K562 (cell line): ENCODE data around the gene FSD1L.
A peak's percentile ranks its signal among the peaks of the same experiment; 100 is the strongest.

ENCODE experiments used
- ARNT ChIP-seq, 2 experiments: fragments of 450-650 bp; IDR thresholded peaks; 2 replicates each; pipeline ENCODE4 v1.6.1; 2016; ENCODE audit warnings: mild to moderate bottlenecking in 1 of 2
- ELF1 ChIP-seq: fragments of 200-800 bp; sonication (Bioruptor generic); IDR thresholded peaks from 2 replicates; pipeline ENCODE4 v1.6.1; 2016; ENCODE audit warnings: missing genetic modification characterization, missing compliant biosample characterization
- NFIC ChIP-seq: fragments of 450-650 bp; IDR thresholded peaks from 2 replicates; pipeline ENCODE4 v1.6.1; 2017; ENCODE audit warnings: mild to moderate bottlenecking, inconsistent platforms
- PHB2 ChIP-seq: fragments of 450-650 bp; IDR thresholded peaks from 2 replicates; pipeline ENCODE4 v1.6.1; 2017; ENCODE audit warnings: low read depth
- POLR2A ChIP-seq: fragments of 450-650 bp; conservative IDR thresholded peaks from 2 replicates; pipeline ENCODE4 v1.6.1; 2016
- PURB ChIP-seq: sonication (generic); formaldehyde crosslinking; IDR thresholded peaks from 2 replicates; pipeline ENCODE4 v1.9.0; 2021; ENCODE audit warnings: low read depth, mild to moderate bottlenecking, missing genetic modification reagents
- SREBF2 ChIP-seq: sonication (generic); formaldehyde crosslinking; IDR thresholded peaks from 2 replicates; pipeline ENCODE4 v1.4.0; 2020; ENCODE audit warnings: mild to moderate bottlenecking, missing genetic modification reagents
- TARDBP ChIP-seq: fragments of 450-650 bp; IDR thresholded peaks from 2 replicates; pipeline ENCODE4 v1.6.1; 2016
- XRCC4 ChIP-seq: IDR thresholded peaks from one replicate; pipeline ENCODE4 v1.6.1; 2011; ENCODE audit not compliant: insufficient read depth, insufficient read length; ENCODE audit errors: extremely low read depth
- ZBED1 ChIP-seq: IDR thresholded peaks from 2 replicates; pipeline ENCODE4 v1.6.1; 2014
- ZNF253 ChIP-seq: fragments of 250-450 bp; sonication (Bioruptor Pico); conservative IDR thresholded peaks from 2 replicates; pipeline ENCODE4 v1.6.1; 2021; ENCODE audit warnings: mild to moderate bottlenecking
- TF ChIP-seq, protein P1 (sequence below), 3 experiments: IDR thresholded peaks in 2 of 3; conservative IDR thresholded peaks in 1 of 3; 2 replicates each; pipeline ENCODE4 v1.5.1; 2011 to 2012; ENCODE audit warnings: low read length in 3 of 3, mild to moderate bottlenecking in 3 of 3, control low read depth in 2 of 3, improper control_type of control experiment in 1 of 3, inconsistent platforms in 1 of 3, low read depth in 1 of 3, mixed read lengths in 1 of 3, moderate library complexity in 1 of 3; ENCODE audit not compliant: insufficient read depth in 2 of 3
- TF ChIP-seq, protein P2 (sequence below): fragments of 450-650 bp; IDR thresholded peaks from 2 replicates; pipeline ENCODE4 v1.6.1; 2016; ENCODE audit warnings: mild to moderate bottlenecking, moderate library complexity

DNA sequence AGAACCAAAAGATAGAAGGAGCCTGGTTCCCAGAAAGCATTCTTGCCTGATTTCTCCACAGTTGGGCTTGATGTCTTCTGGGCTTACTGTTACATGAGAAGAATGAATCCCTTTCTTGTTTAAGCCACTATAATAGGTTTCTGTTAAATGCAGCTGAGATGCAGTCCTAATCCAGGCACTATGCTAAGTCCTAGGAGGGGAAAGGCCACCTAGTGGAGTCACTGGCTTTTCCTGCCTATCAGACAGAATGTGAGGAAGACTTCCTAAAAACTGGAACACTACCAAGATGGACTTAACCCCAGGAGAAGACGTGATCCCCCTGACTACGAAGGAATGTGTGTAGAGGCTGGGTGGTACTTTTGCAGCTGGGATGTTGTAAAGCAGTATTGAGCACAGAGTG lies 34.3 kb upstream of the FSD1L start:
- TF ChIP-seq, protein P1, sequence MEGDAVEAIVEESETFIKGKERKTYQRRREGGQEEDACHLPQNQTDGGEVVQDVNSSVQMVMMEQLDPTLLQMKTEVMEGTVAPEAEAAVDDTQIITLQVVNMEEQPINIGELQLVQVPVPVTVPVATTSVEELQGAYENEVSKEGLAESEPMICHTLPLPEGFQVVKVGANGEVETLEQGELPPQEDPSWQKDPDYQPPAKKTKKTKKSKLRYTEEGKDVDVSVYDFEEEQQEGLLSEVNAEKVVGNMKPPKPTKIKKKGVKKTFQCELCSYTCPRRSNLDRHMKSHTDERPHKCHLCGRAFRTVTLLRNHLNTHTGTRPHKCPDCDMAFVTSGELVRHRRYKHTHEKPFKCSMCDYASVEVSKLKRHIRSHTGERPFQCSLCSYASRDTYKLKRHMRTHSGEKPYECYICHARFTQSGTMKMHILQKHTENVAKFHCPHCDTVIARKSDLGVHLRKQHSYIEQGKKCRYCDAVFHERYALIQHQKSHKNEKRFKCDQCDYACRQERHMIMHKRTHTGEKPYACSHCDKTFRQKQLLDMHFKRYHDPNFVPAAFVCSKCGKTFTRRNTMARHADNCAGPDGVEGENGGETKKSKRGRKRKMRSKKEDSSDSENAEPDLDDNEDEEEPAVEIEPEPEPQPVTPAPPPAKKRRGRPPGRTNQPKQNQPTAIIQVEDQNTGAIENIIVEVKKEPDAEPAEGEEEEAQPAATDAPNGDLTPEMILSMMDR (IDR thresholded peaks at IDR 0.05 in 2 of 3, conservative IDR thresholded peaks at IDR 0.05 in 1 of 3; ENCODE audit: insufficient read depth in 2 of 3, low read depth in 1 of 3, low read length in 3 of 3), result peak in 2 of 3 experiments; percentile 16 to 31; a peak in 2 of 6 replicates
- TF ChIP-seq TARDBP, result no peak
- no peak for TF ChIP-seq PHB2
- TF ChIP-seq XRCC4, result no peak
- TF ChIP-seq ARNT (IDR thresholded peaks at IDR 0.05), result no peak
- TF ChIP-seq ZNF253 (CRISPR knock-in tag), result no peak
- no peak for TF ChIP-seq SREBF2 (CRISPR knock-in tag)
- TF ChIP-seq PURB (CRISPR knock-in tag), result no peak
- TF ChIP-seq ZBED1, result no peak
- TF ChIP-seq ELF1 (tag), result no peak
- TF ChIP-seq NFIC, result no peak
- TF ChIP-seq, protein P2, sequence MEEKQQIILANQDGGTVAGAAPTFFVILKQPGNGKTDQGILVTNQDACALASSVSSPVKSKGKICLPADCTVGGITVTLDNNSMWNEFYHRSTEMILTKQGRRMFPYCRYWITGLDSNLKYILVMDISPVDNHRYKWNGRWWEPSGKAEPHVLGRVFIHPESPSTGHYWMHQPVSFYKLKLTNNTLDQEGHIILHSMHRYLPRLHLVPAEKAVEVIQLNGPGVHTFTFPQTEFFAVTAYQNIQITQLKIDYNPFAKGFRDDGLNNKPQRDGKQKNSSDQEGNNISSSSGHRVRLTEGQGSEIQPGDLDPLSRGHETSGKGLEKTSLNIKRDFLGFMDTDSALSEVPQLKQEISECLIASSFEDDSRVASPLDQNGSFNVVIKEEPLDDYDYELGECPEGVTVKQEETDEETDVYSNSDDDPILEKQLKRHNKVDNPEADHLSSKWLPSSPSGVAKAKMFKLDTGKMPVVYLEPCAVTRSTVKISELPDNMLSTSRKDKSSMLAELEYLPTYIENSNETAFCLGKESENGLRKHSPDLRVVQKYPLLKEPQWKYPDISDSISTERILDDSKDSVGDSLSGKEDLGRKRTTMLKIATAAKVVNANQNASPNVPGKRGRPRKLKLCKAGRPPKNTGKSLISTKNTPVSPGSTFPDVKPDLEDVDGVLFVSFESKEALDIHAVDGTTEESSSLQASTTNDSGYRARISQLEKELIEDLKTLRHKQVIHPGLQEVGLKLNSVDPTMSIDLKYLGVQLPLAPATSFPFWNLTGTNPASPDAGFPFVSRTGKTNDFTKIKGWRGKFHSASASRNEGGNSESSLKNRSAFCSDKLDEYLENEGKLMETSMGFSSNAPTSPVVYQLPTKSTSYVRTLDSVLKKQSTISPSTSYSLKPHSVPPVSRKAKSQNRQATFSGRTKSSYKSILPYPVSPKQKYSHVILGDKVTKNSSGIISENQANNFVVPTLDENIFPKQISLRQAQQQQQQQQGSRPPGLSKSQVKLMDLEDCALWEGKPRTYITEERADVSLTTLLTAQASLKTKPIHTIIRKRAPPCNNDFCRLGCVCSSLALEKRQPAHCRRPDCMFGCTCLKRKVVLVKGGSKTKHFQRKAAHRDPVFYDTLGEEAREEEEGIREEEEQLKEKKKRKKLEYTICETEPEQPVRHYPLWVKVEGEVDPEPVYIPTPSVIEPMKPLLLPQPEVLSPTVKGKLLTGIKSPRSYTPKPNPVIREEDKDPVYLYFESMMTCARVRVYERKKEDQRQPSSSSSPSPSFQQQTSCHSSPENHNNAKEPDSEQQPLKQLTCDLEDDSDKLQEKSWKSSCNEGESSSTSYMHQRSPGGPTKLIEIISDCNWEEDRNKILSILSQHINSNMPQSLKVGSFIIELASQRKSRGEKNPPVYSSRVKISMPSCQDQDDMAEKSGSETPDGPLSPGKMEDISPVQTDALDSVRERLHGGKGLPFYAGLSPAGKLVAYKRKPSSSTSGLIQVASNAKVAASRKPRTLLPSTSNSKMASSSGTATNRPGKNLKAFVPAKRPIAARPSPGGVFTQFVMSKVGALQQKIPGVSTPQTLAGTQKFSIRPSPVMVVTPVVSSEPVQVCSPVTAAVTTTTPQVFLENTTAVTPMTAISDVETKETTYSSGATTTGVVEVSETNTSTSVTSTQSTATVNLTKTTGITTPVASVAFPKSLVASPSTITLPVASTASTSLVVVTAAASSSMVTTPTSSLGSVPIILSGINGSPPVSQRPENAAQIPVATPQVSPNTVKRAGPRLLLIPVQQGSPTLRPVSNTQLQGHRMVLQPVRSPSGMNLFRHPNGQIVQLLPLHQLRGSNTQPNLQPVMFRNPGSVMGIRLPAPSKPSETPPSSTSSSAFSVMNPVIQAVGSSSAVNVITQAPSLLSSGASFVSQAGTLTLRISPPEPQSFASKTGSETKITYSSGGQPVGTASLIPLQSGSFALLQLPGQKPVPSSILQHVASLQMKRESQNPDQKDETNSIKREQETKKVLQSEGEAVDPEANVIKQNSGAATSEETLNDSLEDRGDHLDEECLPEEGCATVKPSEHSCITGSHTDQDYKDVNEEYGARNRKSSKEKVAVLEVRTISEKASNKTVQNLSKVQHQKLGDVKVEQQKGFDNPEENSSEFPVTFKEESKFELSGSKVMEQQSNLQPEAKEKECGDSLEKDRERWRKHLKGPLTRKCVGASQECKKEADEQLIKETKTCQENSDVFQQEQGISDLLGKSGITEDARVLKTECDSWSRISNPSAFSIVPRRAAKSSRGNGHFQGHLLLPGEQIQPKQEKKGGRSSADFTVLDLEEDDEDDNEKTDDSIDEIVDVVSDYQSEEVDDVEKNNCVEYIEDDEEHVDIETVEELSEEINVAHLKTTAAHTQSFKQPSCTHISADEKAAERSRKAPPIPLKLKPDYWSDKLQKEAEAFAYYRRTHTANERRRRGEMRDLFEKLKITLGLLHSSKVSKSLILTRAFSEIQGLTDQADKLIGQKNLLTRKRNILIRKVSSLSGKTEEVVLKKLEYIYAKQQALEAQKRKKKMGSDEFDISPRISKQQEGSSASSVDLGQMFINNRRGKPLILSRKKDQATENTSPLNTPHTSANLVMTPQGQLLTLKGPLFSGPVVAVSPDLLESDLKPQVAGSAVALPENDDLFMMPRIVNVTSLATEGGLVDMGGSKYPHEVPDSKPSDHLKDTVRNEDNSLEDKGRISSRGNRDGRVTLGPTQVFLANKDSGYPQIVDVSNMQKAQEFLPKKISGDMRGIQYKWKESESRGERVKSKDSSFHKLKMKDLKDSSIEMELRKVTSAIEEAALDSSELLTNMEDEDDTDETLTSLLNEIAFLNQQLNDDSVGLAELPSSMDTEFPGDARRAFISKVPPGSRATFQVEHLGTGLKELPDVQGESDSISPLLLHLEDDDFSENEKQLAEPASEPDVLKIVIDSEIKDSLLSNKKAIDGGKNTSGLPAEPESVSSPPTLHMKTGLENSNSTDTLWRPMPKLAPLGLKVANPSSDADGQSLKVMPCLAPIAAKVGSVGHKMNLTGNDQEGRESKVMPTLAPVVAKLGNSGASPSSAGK, result no peak
- TF ChIP-seq POLR2A, result no peak
